Activated CD8-positive, alpha-beta T cell treated with anti-CD3 and anti-CD28 coated beads for 36 hours (primary cell): ENCODE data around the gene STIM2. TPM values are rescaled to one million over a fixed set of nuclear protein-coding genes. Genes with fewer than 3 reads are reported as not detected.
A peak's percentile ranks its signal among the peaks of the same experiment; 100 is the strongest.

Experiments used
- ATAC-seq: fragments of 200-7000 bp; cut with Tn5 transposase; one replicate; pipeline ENCODE4 v1.10.0; 2021; ENCODE audit warnings: mild to moderate bottlenecking, moderate library complexity
- CTCF ChIA-PET: fragments of 350-600 bp; sonication (Branson Sonifier 250); formaldehyde crosslinking; loops from one replicate; lab custom pipeline; 2021; ENCODE audit warnings: antibody characterized with exemption; lab: Charles Lee
- POLR2A ChIA-PET: fragments of 350-600 bp; sonication (Branson Sonifier 250); formaldehyde crosslinking; loops from one replicate; lab custom pipeline; 2021; ENCODE audit warnings: antibody characterized with exemption; lab: Charles Lee
- DNase-seq: peaks from one replicate; pipeline ENCODE4 v3.0.0-alpha.2; 2020
- H3K27ac Mint-ChIP-seq: one replicate; pipeline ENCODE4 v1.8.0; 2021; ENCODE audit warnings: mild to moderate bottlenecking, mixed read lengths
- H3K27me3 Mint-ChIP-seq: one replicate; pipeline ENCODE4 v1.8.0; 2021; ENCODE audit warnings: mixed read lengths
- H3K36me3 Mint-ChIP-seq: one replicate; pipeline ENCODE4 v1.8.0; 2021; ENCODE audit warnings: low read depth, mixed read lengths
- H3K4me1 Mint-ChIP-seq: one replicate; pipeline ENCODE4 v1.8.0; 2021; ENCODE audit warnings: low read depth, mixed read lengths
- H3K4me3 Mint-ChIP-seq: one replicate; pipeline ENCODE4 v1.8.0; 2021; ENCODE audit warnings: mild to moderate bottlenecking, moderate library complexity, mixed read lengths
- H3K9me3 Mint-ChIP-seq: one replicate; pipeline ENCODE4 v1.8.0; 2021; ENCODE audit warnings: mixed read lengths
- CTCF ChIP-seq: fragments of 200-600 bp; IDR thresholded peaks from one replicate; pipeline ENCODE4 v1.8.0; 2022; ENCODE audit warnings: antibody characterized with exemption, mild to moderate bottlenecking
- intact Hi-C: fragments of 100-400 bp; cut with micrococcal nuclease; formaldehyde crosslinking; loops from one replicate; pipeline ENCODE4 v1.10.0; 2022
- total RNA-seq, 2 experiments: library from RNA; stranded (reverse); gene quantifications; one replicate each; pipeline ENCODE4 v1.2.3, GENCODE V29; 2021

STIM2 gene
- total RNA-seq, 2 experiments from 2014 or later, result 44.4 to 46.6 TPM

DNA sequence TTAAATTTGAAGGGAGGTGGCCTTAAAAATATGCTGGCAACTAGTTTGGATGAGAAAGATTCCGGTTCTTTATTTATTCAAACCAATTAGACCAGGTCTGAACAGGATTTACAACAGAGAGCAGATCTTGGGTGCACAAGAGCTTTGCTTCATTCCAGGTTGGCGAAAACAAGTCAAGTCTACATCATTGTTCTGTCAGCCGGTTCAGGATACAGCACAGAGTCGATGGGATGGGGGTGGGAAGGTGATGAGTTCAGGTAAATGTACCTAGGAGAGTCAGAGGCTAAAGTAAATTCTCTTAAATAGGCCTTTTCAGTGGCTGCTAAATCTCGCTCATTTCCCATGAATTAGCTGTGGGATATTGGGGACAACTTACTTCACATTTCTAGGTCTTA is 882 bp upstream of the STIM2 start:
- TF ChIP-seq CTCF, result no peak

GRCh38 chr4:26860922-26861433 is 337 bp downstream of the STIM2 start:
- DNase-seq (peak; percentile 67), ATAC-seq (peak; percentile 11)
- H3K27me3 Mint-ChIP-seq, result no peaks in the 10 kb centered on the region
- peak overlapping the region; percentile 91 for H3K4me3 Mint-ChIP-seq
- H3K27ac Mint-ChIP-seq, result peak overlapping the region; percentile 97
- no peak for TF ChIP-seq CTCF
- ChIA-PET POLR2A (interaction anchor here (0.6 to 4.2 kb wide), 21 partner anchors 9 to 151 kb away, joined by 3 to 39 read pairs (median 4); no protein-coding TSS in a partner anchor), CTCF (interaction anchor here (0.6 to 6.0 kb wide), 7 partner anchors 12 to 144 kb away, joined by 3 to 52 read pairs (median 7); no protein-coding TSS in a partner anchor)
- peaks cover 4% of the 10 kb centered on the region for H3K36me3 Mint-ChIP-seq
- peaks cover 52% of the 10 kb centered on the region for H3K4me1 Mint-ChIP-seq
- intact Hi-C loops, result loop anchor here (5.0 to 10.0 kb wide), 3 partner anchors 141 to 536 kb away; partner anchors contain the start of gene RBPJ
- H3K9me3 Mint-ChIP-seq, result no peaks in the 10 kb centered on the region

More for the DNA sequence above, 882 bp upstream of the STIM2 start:
- no peaks in the 10 kb centered on the region for H3K27me3 Mint-ChIP-seq
- H3K4me1 Mint-ChIP-seq, result peaks cover 43% of the 10 kb centered on the region
- ChIA-PET POLR2A (interaction anchor here (1.2 to 4.2 kb wide), 6 partner anchors 21 to 148 kb away, joined by 3 to 39 read pairs (median 6); no protein-coding TSS in a partner anchor), CTCF (interaction anchor here (0.9 to 6.0 kb wide), 4 partner anchors 14 to 145 kb away, joined by 3 to 52 read pairs (median 10); no protein-coding TSS in a partner anchor)
- H3K27ac Mint-ChIP-seq, result peak overlapping the region; percentile 97
- no peaks in the 10 kb centered on the region for H3K9me3 Mint-ChIP-seq
- DNase-seq, result no peak
- peaks cover 4% of the 10 kb centered on the region for H3K36me3 Mint-ChIP-seq
- ATAC-seq, result no peak
- intact Hi-C loops, result loop anchor here (2.0 to 10.0 kb wide), 5 partner anchors 25 to 535 kb away; partner anchors contain the start of genes RBPJ and TBC1D19
- peak overlapping the region; percentile 91 for H3K4me3 Mint-ChIP-seq

DNA sequence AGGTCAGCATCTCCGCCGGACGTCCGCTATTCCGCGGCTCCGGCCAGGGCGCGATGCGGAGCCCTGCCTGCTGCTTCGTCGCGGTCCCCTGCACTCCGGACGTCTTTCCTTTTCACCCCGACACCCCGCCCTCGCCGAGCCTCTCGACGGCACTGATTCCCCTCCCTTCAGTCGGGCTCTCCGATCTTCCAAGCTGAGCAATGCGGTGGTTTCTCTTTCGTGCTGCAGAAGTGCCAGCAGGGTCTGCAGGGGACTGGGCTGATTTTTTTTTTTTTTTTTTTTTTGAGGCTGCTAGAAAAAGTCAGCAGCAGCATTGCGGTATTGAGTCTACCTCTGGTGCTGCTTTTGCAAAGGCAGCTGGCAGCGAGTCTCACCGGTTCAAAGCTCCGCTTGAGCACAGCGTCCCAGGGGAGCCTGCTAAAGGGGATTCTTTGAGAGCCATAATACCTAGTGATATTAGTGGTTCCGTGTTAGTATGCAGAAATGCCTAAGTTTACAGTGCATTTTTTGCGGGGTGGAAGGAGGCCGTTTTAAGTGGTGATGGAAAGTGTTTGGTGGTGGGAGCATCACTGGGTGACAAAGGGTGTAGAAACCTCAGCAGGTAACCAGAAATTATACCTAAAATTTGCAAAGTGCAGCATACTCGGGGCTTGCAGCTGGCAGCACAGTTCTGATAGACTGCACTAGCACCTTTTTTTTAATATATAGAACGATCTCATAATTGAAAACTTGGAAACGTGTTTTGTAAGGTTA is 969 bp downstream of the STIM2 start:
- peaks cover 7% of the 10 kb centered on the region for H3K36me3 Mint-ChIP-seq
- ChIA-PET CTCF (interaction anchor here (1.4 to 6.0 kb wide), 5 partner anchors 11 to 143 kb away, joined by 3 to 52 read pairs (median 8); no protein-coding TSS in a partner anchor), POLR2A (interaction anchor here (0.6 to 4.2 kb wide), 20 partner anchors 10 to 151 kb away, joined by 3 to 39 read pairs (median 4); no protein-coding TSS in a partner anchor)
- H3K4me3 Mint-ChIP-seq, result peak overlapping the region; percentile 91
- intact Hi-C loops, result loop anchor here (5.0 to 10.0 kb wide), 3 partner anchors 141 to 537 kb away; partner anchors contain the start of gene RBPJ
- no peaks in the 10 kb centered on the region for H3K27me3 Mint-ChIP-seq
- no peaks in the 10 kb centered on the region for H3K9me3 Mint-ChIP-seq
- TF ChIP-seq CTCF, result no peak
- ATAC-seq (peak; percentile 32), DNase-seq (peak; percentile 84)
- H3K27ac Mint-ChIP-seq, result peak overlapping the region; percentile 99
- H3K4me1 Mint-ChIP-seq, result peaks cover 57% of the 10 kb centered on the region

DNA sequence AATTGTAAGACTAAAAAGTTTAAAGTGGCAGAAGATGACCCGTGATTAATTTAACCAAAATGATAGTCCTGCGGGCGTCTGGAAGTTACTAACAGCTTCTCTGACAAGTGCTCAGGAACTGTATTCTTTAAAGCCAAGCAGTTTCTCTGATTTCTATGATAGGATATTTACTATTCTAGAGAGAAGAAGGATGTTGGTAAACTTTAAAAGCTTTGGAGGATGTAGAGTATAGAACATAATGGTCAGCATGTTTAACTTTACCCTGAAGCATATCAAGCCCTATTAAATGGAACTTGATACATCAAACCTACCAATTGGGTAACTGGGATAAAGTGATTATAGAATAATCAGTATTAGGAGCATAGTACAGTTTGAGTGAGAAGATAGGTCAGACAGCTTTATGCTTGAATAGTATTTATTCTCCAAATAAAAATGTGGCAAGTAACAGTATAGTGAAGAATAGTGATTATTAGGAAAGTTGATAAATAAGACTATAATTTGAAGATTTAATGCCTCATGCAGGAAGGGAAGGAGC is 1.8 kb downstream of the STIM2 start:
- DNase-seq (no peak), ATAC-seq (no peak)
- Mint-ChIP-seq H3K4me1 (peaks cover 55% of the 10 kb centered on the region), H3K9me3 (no peaks in the 10 kb centered on the region), H3K4me3 (peak overlapping the region; percentile 91), H3K36me3 (peaks cover 8% of the 10 kb centered on the region), H3K27ac (peak overlapping the region; percentile 12), H3K27me3 (no peaks in the 10 kb centered on the region)
- intact Hi-C loops, result loop anchor here (5.0 to 10.0 kb wide), 3 partner anchors 140 to 538 kb away; partner anchors contain the start of gene RBPJ
- no peak for TF ChIP-seq CTCF
- POLR2A ChIA-PET, result interaction anchor here (0.7 to 4.2 kb wide), 8 partner anchors 12 to 146 kb away, joined by 3 to 39 read pairs (median 16); no protein-coding TSS in a partner anchor
- CTCF ChIA-PET, result interaction anchor here (2.3 to 6.0 kb wide), 2 partner anchors 11 to 142 kb away, joined by 8 to 52 read pairs; no protein-coding TSS in a partner anchor
